Osteoblast (primary cell): ENCODE results near the gene AJM1. TPM values are rescaled to one million over a fixed set of nuclear protein-coding genes. Genes with fewer than 3 reads are reported as not detected.

Experiments used
- DNase-seq: peaks from one replicate; pipeline ENCODE4 v3.0.0; 2011; ENCODE audit warnings: low spot score, mixed read lengths; ENCODE audit not compliant: insufficient read length; ENCODE audit errors: missing footprints
- H2AFZ ChIP-seq: 2 replicates; pipeline ENCODE4 v1.6.0; 2011; ENCODE audit warnings: mild to moderate bottlenecking, low read length
- H3K27ac ChIP-seq: 2 replicates; pipeline ENCODE4 v1.5.1; 2011; ENCODE audit warnings: mild to moderate bottlenecking, low read depth, low read length, moderate library complexity
- H3K27me3 ChIP-seq: 2 replicates; pipeline ENCODE4 v1.6.0; 2012; ENCODE audit warnings: mild to moderate bottlenecking, control low read depth, inconsistent platforms, low read length, moderate library complexity; ENCODE audit not compliant: insufficient read depth
- H3K36me3 ChIP-seq: 2 replicates; pipeline ENCODE4 v1.5.1; 2011; ENCODE audit warnings: mild to moderate bottlenecking, low read length, control low read depth, moderate library complexity; ENCODE audit not compliant: insufficient read depth
- H3K4me1 ChIP-seq: 2 replicates; pipeline ENCODE4 v1.5.1; 2011; ENCODE audit warnings: mild to moderate bottlenecking, low read length, control low read depth, moderate library complexity; ENCODE audit not compliant: insufficient read depth
- H3K4me2 ChIP-seq: 2 replicates; pipeline ENCODE4 v1.6.0; 2011; ENCODE audit warnings: mild to moderate bottlenecking, low read length; ENCODE audit not compliant: insufficient read depth
- H3K4me3 ChIP-seq: fragments of 200-600 bp; sonication (generic); 3 replicates; pipeline ENCODE4 v1.5.1; 2012; ENCODE audit warnings: mild to moderate bottlenecking, low read length, inconsistent platforms; ENCODE audit not compliant: insufficient read depth
- H3K79me2 ChIP-seq: 2 replicates; pipeline ENCODE4 v1.6.0; 2012; ENCODE audit warnings: mild to moderate bottlenecking, low read length, control low read depth, inconsistent platforms; ENCODE audit not compliant: insufficient read depth
- H3K9me3 ChIP-seq: 2 replicates; pipeline ENCODE4 v1.5.1; 2011; ENCODE audit warnings: low read depth, low read length, control low read depth
- H4K20me1 ChIP-seq: 2 replicates; pipeline ENCODE4 v1.6.0; 2012; ENCODE audit warnings: mild to moderate bottlenecking, low read length, control low read depth; ENCODE audit not compliant: insufficient read depth
- total RNA-seq: library from RNA; depleted of rRNA; stranded (reverse); fragments of >200 nt; gene quantifications from 2 replicates; pipeline ENCODE4 v1.2.3, GENCODE V29; 2012
- TF ChIP-seq, protein P1 (sequence below): IDR thresholded peaks from 2 replicates; pipeline ENCODE4 v1.5.1; 2011; ENCODE audit warnings: mild to moderate bottlenecking, low read depth, low read length, moderate library complexity; ENCODE audit errors: extremely low read depth

The AJM1 gene
- total RNA-seq, 1 donor = 1.1 TPM

DNA sequence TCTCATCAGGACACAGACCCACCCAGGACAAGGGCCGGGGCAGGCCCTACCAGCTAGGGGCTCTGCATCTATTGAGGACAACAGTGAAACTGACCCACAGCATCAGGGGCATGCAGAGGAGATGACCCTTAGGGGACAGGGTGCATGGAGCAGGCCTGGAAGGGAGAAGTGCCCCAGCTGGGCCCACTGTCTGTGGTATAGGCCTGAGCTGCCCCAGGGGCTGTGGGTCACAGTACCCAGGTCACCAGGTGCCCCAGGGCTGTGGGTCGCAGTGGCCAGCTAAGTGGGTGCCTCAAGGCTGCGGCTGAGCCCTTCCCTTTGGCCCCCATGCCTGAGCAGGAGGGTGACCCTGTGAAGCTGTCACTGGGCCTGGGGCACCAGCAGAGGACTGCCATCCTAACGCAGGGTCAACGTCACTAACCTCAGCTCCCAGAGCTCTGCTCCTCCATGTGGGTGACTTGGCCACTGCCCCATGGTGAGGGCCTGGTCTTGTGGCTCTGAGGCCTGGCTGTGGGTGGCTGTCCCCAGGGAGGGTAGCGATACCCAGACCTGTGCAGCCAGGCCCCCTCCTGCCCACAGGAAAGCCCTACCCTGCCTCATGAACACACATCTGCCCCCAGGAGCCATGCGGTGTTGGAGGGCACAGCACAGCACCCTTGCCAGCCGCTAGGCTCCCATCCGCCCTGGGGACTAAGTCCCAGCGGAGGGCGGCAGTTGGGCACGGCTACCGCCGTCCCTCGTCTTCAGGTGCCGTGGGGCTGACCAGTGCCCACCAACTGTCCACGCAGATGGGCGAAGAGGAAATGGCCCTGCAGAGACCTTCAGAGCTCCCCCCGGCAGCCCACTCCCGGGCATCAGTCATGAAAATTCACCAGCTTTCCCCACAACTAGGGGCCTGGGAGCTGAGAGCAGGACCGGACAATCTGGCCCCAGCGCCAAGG, 18.9 kb downstream of the AJM1 start:
- no peak overlapping the region for H3K4me3 ChIP-seq
- H3K4me2 ChIP-seq = no peak overlapping the region
- peak; percentile 79 for DNase-seq
- no peaks in the 10 kb centered on the region for H3K9me3 ChIP-seq
- no peaks in the 10 kb centered on the region for H3K27me3 ChIP-seq
- H3K27ac ChIP-seq = no peak overlapping the region
- H3K36me3 ChIP-seq = peaks cover 29% of the 10 kb centered on the region
- peaks cover 15% of the 10 kb centered on the region for H3K4me1 ChIP-seq
- H4K20me1 ChIP-seq = peaks cover 20% of the 10 kb centered on the region
- TF ChIP-seq, protein P1, sequence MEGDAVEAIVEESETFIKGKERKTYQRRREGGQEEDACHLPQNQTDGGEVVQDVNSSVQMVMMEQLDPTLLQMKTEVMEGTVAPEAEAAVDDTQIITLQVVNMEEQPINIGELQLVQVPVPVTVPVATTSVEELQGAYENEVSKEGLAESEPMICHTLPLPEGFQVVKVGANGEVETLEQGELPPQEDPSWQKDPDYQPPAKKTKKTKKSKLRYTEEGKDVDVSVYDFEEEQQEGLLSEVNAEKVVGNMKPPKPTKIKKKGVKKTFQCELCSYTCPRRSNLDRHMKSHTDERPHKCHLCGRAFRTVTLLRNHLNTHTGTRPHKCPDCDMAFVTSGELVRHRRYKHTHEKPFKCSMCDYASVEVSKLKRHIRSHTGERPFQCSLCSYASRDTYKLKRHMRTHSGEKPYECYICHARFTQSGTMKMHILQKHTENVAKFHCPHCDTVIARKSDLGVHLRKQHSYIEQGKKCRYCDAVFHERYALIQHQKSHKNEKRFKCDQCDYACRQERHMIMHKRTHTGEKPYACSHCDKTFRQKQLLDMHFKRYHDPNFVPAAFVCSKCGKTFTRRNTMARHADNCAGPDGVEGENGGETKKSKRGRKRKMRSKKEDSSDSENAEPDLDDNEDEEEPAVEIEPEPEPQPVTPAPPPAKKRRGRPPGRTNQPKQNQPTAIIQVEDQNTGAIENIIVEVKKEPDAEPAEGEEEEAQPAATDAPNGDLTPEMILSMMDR = no peak
- H2AFZ ChIP-seq = no peak overlapping the region
- H3K79me2 ChIP-seq = peaks cover 30% of the 10 kb centered on the region

DNA sequence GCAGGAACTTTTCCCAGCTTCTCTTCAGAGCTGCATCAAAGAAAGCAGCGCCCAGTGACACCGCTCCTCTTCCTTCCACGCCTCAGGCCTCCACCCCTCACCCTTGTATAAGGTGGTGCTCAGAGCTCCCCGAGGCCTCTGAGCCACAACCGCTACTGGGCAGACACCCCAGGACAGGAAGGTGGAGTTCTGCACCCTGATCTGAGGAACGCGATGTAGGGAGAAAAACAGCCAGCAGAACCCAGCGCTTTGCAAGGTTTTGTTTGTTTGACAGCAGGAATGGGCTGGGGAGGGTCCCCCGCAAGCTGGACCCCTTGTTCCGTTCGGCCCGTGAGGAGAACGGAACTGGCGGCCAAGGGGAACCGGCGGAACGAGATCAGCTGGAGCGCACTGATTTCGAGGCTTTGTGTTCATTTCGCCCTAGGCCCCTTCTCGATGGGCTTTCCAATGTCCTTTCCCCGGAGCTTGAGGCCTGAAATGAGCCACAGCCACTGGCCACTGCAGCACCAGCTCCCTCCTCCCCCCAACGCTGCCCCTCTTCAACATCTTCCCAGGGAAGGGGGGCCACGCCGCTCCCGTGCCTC, 19.7 kb downstream of the AJM1 start:
- H3K79me2 ChIP-seq = peaks cover 30% of the 10 kb centered on the region
- H4K20me1 ChIP-seq = peaks cover 20% of the 10 kb centered on the region
- no peak overlapping the region for H3K27ac ChIP-seq
- no peaks in the 10 kb centered on the region for H3K9me3 ChIP-seq
- no peak overlapping the region for H3K4me3 ChIP-seq
- peaks cover 15% of the 10 kb centered on the region for H3K4me1 ChIP-seq
- H3K27me3 ChIP-seq = no peaks in the 10 kb centered on the region
- peak; percentile 47 for DNase-seq
- H3K4me2 ChIP-seq = no peak overlapping the region
- H3K36me3 ChIP-seq = peaks cover 29% of the 10 kb centered on the region
- TF ChIP-seq, protein P1 = no peak
- no peak overlapping the region for H2AFZ ChIP-seq

DNA sequence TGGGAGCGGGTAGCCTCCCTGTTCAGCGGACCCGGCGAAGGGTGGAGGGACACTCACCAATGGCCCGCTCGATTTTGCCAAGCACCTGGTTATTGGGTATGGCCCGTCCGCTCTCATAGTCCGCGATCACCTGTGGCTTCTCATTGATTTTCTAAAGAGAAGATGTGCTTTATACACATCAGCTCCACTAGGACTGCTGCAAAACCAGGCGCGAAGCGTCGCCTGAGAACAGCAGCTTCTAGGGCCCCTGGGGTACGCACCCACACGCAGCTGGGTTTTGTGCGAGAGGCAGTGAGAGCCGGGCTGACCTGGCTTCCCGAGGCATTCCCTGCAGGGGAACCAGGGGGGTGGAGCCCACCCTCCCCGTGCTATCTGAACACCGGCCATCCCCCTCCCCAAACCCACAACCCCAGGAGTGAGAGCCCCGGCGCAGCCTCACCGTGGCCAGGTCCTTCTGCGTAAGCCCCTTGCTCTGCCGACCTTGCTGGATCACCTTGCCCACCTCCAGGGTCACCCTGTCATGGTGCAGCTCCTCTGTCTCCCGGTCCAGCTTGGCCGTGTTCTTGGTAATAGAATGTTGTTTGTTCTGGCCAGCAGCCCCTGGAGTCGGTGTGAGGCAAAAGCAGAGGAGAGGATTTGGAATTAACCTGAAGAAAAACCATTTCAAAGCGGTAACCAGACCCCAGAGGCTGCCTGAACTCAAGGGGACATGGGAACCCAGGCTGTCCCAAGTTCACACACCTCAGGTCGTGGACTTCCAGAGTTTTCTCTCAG, 20.8 kb downstream of the AJM1 start:
- Histone ChIP-seq H3K79me2 (peaks cover 30% of the 10 kb centered on the region), H3K9me3 (no peaks in the 10 kb centered on the region), H3K36me3 (peaks cover 29% of the 10 kb centered on the region), H3K4me2 (no peak overlapping the region), H3K4me1 (peaks cover 15% of the 10 kb centered on the region), H3K4me3 (no peak overlapping the region), H2AFZ (no peak overlapping the region), H3K27me3 (no peaks in the 10 kb centered on the region), H3K27ac (no peak overlapping the region), H4K20me1 (peaks cover 16% of the 10 kb centered on the region)
- TF ChIP-seq, protein P1 = no peak
- peak; percentile 78 for DNase-seq
